HEK293 (cell line): ENCODE data around the gene THAP12.

Experiments
- CTCF ChIA-PET: fragments of 350-600 bp; formaldehyde crosslinking; extraction: SDS; loops from one replicate; lab custom pipeline; 2021; ENCODE audit warnings: antibody characterized with exemption; lab: Yijun Ruan, JAX
- POLR2A ChIA-PET: fragments of 300-600 bp; formaldehyde crosslinking; extraction: SDS; loops from one replicate; lab custom pipeline; 2020; ENCODE audit warnings: antibody characterized with exemption, inconsistent platforms; lab: Yijun Ruan, JAX
- H3K27ac ChIP-seq: fragments of 200-500 bp; sonication (Bioruptor generic); 2 replicates; pipeline ENCODE4 v1.5.1; 2014; ENCODE audit warnings: low read depth, low read length, control low read depth, inconsistent platforms; ENCODE audit errors: extremely low read depth
- H3K36me3 ChIP-seq, 2 experiments: fragments of 200-500 bp in 1 of 2; sonication (Bioruptor generic) in 1 of 2; 1 replicate in 1 of 2; 2 replicates in 1 of 2; pipeline ENCODE4 v1.5.1; 2014 to 2017; ENCODE audit warnings: inconsistent platforms in 2 of 2, low read length in 2 of 2; ENCODE audit not compliant: control insufficient read depth in 2 of 2, insufficient read depth in 1 of 2
- H3K4me1 ChIP-seq: fragments of 200-500 bp; sonication (Bioruptor generic); 2 replicates; pipeline ENCODE4 v1.5.1; 2014; ENCODE audit warnings: mild to moderate bottlenecking, low read length, inconsistent platforms; ENCODE audit not compliant: control insufficient read depth, insufficient read depth
- H3K4me3 ChIP-seq: 2 replicates; pipeline ENCODE4 v1.5.1; 2011; ENCODE audit warnings: low read depth, mild to moderate bottlenecking, control low read depth, low read length, moderate library complexity
- H3K9me3 ChIP-seq: fragments of 200-500 bp; sonication (Bioruptor generic); 2 replicates; pipeline ENCODE4 v1.5.1; 2014; ENCODE audit warnings: low read depth, low read length, inconsistent platforms; ENCODE audit not compliant: control insufficient read depth, insufficient read depth
- GLI2 ChIP-seq: fragments of 450-650 bp; formaldehyde crosslinking; IDR thresholded peaks from 2 replicates; pipeline ENCODE4; 2017; ENCODE audit warnings: missing biosample characterization, missing genetic modification characterization, low read depth, borderline replicate concordance
- GLIS1 ChIP-seq: fragments of 450-650 bp; formaldehyde crosslinking; IDR thresholded peaks from 2 replicates; pipeline ENCODE4 v1.5.1; 2016; ENCODE audit warnings: missing biosample characterization, missing genetic modification characterization
- KLF1 ChIP-seq: fragments of 450-650 bp; formaldehyde crosslinking; IDR thresholded peaks from 2 replicates; pipeline ENCODE4 v1.5.1; 2016; ENCODE audit warnings: missing biosample characterization, missing genetic modification characterization
- PATZ1 ChIP-seq: fragments of 450-650 bp; formaldehyde crosslinking; IDR thresholded peaks from 2 replicates; pipeline ENCODE4 v1.5.1; 2016; ENCODE audit warnings: missing biosample characterization, missing genetic modification characterization
- TSHZ1 ChIP-seq: fragments of 450-650 bp; formaldehyde crosslinking; IDR thresholded peaks from 2 replicates; pipeline ENCODE4 v1.5.1; 2016; ENCODE audit warnings: missing biosample characterization, missing genetic modification characterization, borderline replicate concordance
- YY2 ChIP-seq: fragments of 450-650 bp; formaldehyde crosslinking; IDR thresholded peaks from 2 replicates; pipeline ENCODE4 v1.5.1; 2016; ENCODE audit warnings: missing biosample characterization, missing genetic modification characterization
- ZBTB20 ChIP-seq: fragments of 450-650 bp; formaldehyde crosslinking; IDR thresholded peaks from 2 replicates; pipeline ENCODE4 v1.5.1; 2016; ENCODE audit warnings: missing biosample characterization, missing genetic modification characterization
- ZBTB48 ChIP-seq: fragments of 450-650 bp; formaldehyde crosslinking; IDR thresholded peaks from 2 replicates; pipeline ENCODE4 v1.5.1; 2016; ENCODE audit warnings: missing biosample characterization, missing genetic modification characterization
- ZNF133 ChIP-seq: fragments of 450-650 bp; formaldehyde crosslinking; IDR thresholded peaks from 2 replicates; pipeline ENCODE4 v1.5.1; 2016; ENCODE audit warnings: missing biosample characterization, missing genetic modification characterization
- ZNF146 ChIP-seq: fragments of 450-650 bp; formaldehyde crosslinking; IDR thresholded peaks from 2 replicates; pipeline ENCODE4 v1.5.1; 2016; ENCODE audit warnings: missing biosample characterization, missing genetic modification characterization
- ZNF302 ChIP-seq: fragments of 450-650 bp; formaldehyde crosslinking; IDR thresholded peaks from 2 replicates; pipeline ENCODE4 v1.5.1; 2016; ENCODE audit warnings: missing biosample characterization, missing genetic modification characterization, low read depth
- ZNF449 ChIP-seq: fragments of 450-650 bp; formaldehyde crosslinking; IDR thresholded peaks from 2 replicates; pipeline ENCODE4 v1.5.1; 2017; ENCODE audit warnings: missing biosample characterization, mild to moderate bottlenecking, missing genetic modification characterization, moderate library complexity
- ZNF580 ChIP-seq: fragments of 450-650 bp; formaldehyde crosslinking; IDR thresholded peaks from 2 replicates; pipeline ENCODE4 v1.5.1; 2016; ENCODE audit warnings: missing biosample characterization, missing genetic modification characterization
- ZNF623 ChIP-seq: fragments of 450-650 bp; formaldehyde crosslinking; IDR thresholded peaks from 2 replicates; pipeline ENCODE4 v1.5.1; 2016; ENCODE audit warnings: missing biosample characterization, missing genetic modification characterization
- ZNF624 ChIP-seq: fragments of 450-650 bp; formaldehyde crosslinking; IDR thresholded peaks from 2 replicates; pipeline ENCODE4 v1.5.1; 2017; ENCODE audit warnings: missing biosample characterization, missing genetic modification characterization
- ZNF654 ChIP-seq: fragments of 450-650 bp; formaldehyde crosslinking; IDR thresholded peaks from 2 replicates; pipeline ENCODE4 v1.5.1; 2016; ENCODE audit warnings: low read depth, missing biosample characterization, missing genetic modification characterization
- TF ChIP-seq, protein P1 (sequence below): fragments of 450-650 bp; IDR thresholded peaks from 2 replicates; pipeline ENCODE4 v1.5.1; 2018; ENCODE audit warnings: missing biosample characterization, mild to moderate bottlenecking, missing genetic modification characterization
- TF ChIP-seq, protein P2 (sequence below): fragments of 450-650 bp; formaldehyde crosslinking; conservative IDR thresholded peaks from 2 replicates; pipeline ENCODE4 v1.5.1; 2016; ENCODE audit warnings: low read depth, missing biosample characterization, missing genetic modification characterization
- TF ChIP-seq, protein P3 (sequence below): fragments of 450-650 bp; formaldehyde crosslinking; IDR thresholded peaks from 2 replicates; pipeline ENCODE4 v1.5.1; 2016; ENCODE audit warnings: missing biosample characterization, missing genetic modification characterization

Gene THAP12

DNA sequence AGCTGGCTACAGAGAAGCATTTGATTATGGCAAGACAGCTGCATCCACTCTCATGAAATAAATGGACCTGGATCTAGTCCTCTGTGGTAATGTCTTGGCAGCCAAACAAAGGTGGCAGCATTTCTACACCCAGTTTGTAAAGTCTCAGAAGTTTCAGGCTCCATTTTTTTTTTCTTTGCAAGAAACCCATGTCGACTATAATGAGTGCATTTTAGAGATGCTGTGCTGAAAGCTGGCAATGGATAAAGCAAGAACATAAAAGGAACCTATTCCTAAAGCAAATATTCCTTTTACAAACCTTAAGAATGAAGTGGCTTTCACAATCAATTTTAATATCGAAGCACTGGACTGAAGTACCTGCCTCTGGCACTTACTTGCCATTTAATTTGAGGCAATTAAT, 33.5 kb downstream of the THAP12 start (continued):
- TF ChIP-seq, protein P1, sequence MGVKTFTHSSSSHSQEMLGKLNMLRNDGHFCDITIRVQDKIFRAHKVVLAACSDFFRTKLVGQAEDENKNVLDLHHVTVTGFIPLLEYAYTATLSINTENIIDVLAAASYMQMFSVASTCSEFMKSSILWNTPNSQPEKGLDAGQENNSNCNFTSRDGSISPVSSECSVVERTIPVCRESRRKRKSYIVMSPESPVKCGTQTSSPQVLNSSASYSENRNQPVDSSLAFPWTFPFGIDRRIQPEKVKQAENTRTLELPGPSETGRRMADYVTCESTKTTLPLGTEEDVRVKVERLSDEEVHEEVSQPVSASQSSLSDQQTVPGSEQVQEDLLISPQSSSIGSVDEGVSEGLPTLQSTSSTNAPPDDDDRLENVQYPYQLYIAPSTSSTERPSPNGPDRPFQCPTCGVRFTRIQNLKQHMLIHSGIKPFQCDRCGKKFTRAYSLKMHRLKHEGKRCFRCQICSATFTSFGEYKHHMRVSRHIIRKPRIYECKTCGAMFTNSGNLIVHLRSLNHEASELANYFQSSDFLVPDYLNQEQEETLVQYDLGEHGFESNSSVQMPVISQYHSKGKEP (tag by site-specific recombination), result no peak
- no peak for TF ChIP-seq ZNF623
- TF ChIP-seq ZBTB20 (tag by site-specific recombination), result no peak
- no peak for TF ChIP-seq ZBTB48

DNA sequence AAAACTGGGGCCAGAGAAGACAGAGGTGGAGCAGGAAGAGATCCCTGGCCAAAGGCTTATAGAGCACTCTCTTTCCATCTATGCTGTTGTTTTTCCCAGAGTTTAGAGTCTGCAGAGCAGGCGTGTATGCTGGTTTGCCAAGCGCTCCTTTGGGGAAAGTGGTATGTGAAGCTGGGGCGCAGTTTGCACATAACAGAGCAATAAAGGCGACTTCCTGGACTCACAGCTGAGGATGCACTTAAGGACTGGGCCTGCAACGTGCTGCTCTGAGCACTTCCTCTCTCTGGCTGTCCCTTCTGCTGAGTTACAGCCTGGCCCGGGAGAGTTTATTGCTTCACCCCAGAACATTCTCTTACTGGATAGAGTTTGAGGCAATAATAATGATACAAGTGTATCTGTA, 41.7 kb downstream of the THAP12 start:
- Histone ChIP-seq H3K4me1 (no peaks in the 10 kb centered on the region), H3K4me3 (no peak overlapping the region), H3K27ac (no peak overlapping the region), H3K36me3 (no peaks in the 10 kb centered on the region), H3K9me3 (no peaks in the 10 kb centered on the region)
- ChIA-PET CTCF (interaction anchor here (0.6 to 1.0 kb wide), 2 partner anchors 45 to 132 kb away, joined by 4 read pairs; no protein-coding TSS in a partner anchor), POLR2A (no interaction called here)
- TF ChIP-seq ZNF654, result no peak
- TF ChIP-seq TSHZ1 (tag by site-specific recombination), result no peak
- TF ChIP-seq, protein P2, sequence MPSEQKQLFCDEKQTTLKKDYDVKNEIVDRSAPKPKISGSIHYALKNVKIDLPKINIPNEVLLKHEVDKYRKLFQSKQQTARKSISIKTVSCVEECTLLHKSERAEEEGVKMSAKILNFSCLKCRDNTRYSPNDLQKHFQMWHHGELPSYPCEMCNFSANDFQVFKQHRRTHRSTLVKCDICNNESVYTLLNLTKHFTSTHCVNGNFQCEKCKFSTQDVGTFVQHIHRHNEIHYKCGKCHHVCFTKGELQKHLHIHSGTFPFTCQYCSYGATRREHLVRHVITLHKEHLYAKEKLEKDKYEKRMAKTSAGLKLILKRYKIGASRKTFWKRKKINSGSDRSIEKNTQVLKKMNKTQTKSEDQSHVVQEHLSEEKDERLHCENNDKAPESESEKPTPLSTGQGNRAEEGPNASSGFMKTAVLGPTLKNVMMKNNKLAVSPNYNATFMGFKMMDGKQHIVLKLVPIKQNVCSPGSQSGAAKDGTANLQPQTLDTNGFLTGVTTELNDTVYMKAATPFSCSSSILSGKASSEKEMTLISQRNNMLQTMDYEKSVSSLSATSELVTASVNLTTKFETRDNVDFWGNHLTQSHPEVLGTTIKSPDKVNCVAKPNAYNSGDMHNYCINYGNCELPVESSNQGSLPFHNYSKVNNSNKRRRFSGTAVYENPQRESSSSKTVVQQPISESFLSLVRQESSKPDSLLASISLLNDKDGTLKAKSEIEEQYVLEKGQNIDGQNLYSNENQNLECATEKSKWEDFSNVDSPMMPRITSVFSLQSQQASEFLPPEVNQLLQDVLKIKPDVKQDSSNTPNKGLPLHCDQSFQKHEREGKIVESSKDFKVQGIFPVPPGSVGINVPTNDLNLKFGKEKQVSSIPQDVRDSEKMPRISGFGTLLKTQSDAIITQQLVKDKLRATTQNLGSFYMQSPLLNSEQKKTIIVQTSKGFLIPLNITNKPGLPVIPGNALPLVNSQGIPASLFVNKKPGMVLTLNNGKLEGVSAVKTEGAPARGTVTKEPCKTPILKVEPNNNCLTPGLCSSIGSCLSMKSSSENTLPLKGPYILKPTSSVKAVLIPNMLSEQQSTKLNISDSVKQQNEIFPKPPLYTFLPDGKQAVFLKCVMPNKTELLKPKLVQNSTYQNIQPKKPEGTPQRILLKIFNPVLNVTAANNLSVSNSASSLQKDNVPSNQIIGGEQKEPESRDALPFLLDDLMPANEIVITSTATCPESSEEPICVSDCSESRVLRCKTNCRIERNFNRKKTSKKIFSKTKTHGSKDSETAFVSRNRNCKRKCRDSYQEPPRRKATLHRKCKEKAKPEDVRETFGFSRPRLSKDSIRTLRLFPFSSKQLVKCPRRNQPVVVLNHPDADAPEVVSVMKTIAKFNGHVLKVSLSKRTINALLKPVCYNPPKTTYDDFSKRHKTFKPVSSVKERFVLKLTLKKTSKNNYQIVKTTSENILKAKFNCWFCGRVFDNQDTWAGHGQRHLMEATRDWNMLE (tag by site-specific recombination), result no peak
- TF ChIP-seq ZNF133 (tag by site-specific recombination), result no peak
- no peak for TF ChIP-seq ZNF449
- TF ChIP-seq, protein P3, sequence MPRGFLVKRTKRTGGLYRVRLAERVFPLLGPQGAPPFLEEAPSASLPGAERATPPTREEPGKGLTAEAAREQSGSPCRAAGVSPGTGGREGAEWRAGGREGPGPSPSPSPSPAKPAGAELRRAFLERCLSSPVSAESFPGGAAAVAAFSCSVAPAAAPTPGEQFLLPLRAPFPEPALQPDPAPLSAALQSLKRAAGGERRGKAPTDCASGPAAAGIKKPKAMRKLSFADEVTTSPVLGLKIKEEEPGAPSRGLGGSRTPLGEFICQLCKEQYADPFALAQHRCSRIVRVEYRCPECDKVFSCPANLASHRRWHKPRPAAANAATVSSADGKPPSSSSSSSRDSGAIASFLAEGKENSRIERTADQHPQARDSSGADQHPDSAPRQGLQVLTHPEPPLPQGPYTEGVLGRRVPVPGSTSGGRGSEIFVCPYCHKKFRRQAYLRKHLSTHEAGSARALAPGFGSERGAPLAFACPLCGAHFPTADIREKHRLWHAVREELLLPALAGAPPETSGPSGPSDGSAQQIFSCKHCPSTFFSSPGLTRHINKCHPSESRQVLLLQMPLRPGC (tag by site-specific recombination), result no peak
- TF ChIP-seq ZNF624, result no peak
- TF ChIP-seq ZNF146 (tag by site-specific recombination), result no peak
- no peak for TF ChIP-seq YY2 (tag by site-specific recombination)
- no peak for TF ChIP-seq KLF1 (tag by site-specific recombination)
- TF ChIP-seq, protein P1 (tag by site-specific recombination), result no peak
- TF ChIP-seq PATZ1, result no peak
- no peak for TF ChIP-seq GLIS1 (tag by site-specific recombination)
- no peak for TF ChIP-seq ZNF580 (tag by site-specific recombination)
- TF ChIP-seq ZNF302 (tag by site-specific recombination), result no peak
- no peak for TF ChIP-seq GLI2 (tag by site-specific recombination)
